ENCODE data around the gene EIF2S3.
"Not testable (repeated sequence)": the region's sequence is repeated elsewhere in the genome, so short reads cannot be mapped to it uniquely, and the experiment has no call there.

Gene EIF2S3

GRCh38 chrX:24054182-24055042, at the start of gene EIF2S3:
EIF2S3 (plus strand) TSS chrX:24054956; CDS start chrX:24054969, 13 bp downstream.
- peak; percentile 91 for DNase-seq

GRCh38 chrX:24005028-24005427, 49.7 kb upstream of the EIF2S3 start:
- DNase-seq, result no peak

GRCh38 chrX:24005867-24006266, 48.9 kb upstream of the EIF2S3 start:
- no peak for DNase-seq

- no peak for DNase-seq
These were observed 42.5 kb upstream of the EIF2S3 start for GRCh38 chrX:24012266-24012665.

- no peak for DNase-seq
These were observed 40.3 kb upstream of the EIF2S3 start for GRCh38 chrX:24014388-24015018.

- no peak for DNase-seq
These were observed 37.1 kb upstream of the EIF2S3 start for GRCh38 chrX:24017674-24018073.

- no peak for DNase-seq
These were observed 35.9 kb upstream of the EIF2S3 start for GRCh38 chrX:24018809-24019208.

GRCh38 chrX:24019448-24019847, 35.3 kb upstream of the EIF2S3 start:
- DNase-seq, result peak; percentile 14

GRCh38 chrX:24020306-24020876, 34.4 kb upstream of the EIF2S3 start:
- DNase-seq, result no peak

GRCh38 chrX:24023544-24023943, 31.2 kb upstream of the EIF2S3 start:
- no peak for DNase-seq

GRCh38 chrX:24023972-24024669, 30.6 kb upstream of the EIF2S3 start:
- DNase-seq, result no peak

- DNase-seq, result peak; percentile 75
These were observed 29.7 kb upstream of the EIF2S3 start for GRCh38 chrX:24024819-24025740.

- DNase-seq, result no peak
These were observed 28.9 kb upstream of the EIF2S3 start for GRCh38 chrX:24025741-24026403.

- DNase-seq, result no peak
These were observed 28.3 kb upstream of the EIF2S3 start for GRCh38 chrX:24026432-24026831.

GRCh38 chrX:24027086-24027485, 27.7 kb upstream of the EIF2S3 start, which contains the start of gene KLHL15:
KLHL15 (minus strand) TSS chrX:24027186; CDS start chrX:24006693, 20,493 bp downstream.
- DNase-seq, result no peak

- no peak for DNase-seq
These were observed 26.8 kb upstream of the EIF2S3 start for GRCh38 chrX:24027985-24028384.

GRCh38 chrX:24030597-24030996, 24.2 kb upstream of the EIF2S3 start:
- DNase-seq, result no peak

- no peak for DNase-seq
These were observed 20.3 kb upstream of the EIF2S3 start for GRCh38 chrX:24034485-24034884.

GRCh38 chrX:24037729-24038128, 17.0 kb upstream of the EIF2S3 start:
- no peak for DNase-seq

GRCh38 chrX:24046060-24046459, 8.7 kb upstream of the EIF2S3 start:
- not testable (repeated sequence) for DNase-seq

GRCh38 chrX:24049643-24050042, 5.1 kb upstream of the EIF2S3 start:
- DNase-seq, result not testable (repeated sequence)
